HG02852 (cell line): ENCODE measurements around the gene SLC43A3.
A peak's percentile ranks its signal among the peaks of the same experiment; 100 is the strongest.

Source experiments
- ATAC-seq: cut with Tn5 transposase; IDR thresholded peaks from one replicate; pipeline ENCODE4 v1.9.1; 2021; ENCODE audit warnings: mild to moderate bottlenecking, moderate library complexity; ENCODE audit not compliant: unreplicated experiment

Gene SLC43A3

DNA sequence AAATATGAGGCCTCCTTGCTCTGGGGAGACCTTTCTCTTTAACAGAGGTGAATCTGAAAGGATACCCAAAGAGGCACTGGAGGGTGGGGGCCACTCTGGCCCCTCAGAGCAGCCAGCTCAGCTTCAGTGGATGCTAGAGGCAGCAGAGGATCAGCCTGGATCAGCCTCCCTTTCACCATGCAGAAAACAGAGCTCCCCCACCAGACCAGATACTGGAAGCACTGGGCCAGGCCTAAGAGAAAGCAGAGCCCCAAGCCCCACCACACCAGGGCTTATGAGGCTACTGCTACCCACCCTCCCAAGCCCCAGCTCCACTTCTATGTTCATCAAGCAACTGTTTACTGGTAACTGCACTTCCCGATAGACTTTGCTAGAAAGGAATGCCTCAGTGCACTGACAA, 4.0 kb upstream of the SLC43A3 start:
- no peak for ATAC-seq

DNA sequence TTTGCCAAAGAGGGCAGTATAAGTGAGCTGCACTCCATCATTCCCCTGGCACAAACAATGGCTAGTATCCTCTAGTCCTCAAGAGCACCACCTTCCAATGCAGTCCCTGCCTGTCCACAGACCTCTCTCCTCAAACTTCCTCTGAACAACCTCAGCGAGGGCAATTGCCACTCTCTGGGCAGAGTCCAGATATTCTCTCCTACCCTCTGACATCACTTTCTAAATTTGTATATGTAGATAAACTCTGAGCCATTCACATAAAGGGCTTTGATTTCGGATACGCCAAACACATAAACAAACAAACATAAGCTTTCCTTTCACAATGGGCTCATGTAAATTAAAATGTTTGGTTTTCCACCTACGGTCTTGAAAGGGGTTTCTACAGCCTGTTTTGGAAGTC, 3.0 kb upstream of the SLC43A3 start:
- ATAC-seq: no peak

DNA sequence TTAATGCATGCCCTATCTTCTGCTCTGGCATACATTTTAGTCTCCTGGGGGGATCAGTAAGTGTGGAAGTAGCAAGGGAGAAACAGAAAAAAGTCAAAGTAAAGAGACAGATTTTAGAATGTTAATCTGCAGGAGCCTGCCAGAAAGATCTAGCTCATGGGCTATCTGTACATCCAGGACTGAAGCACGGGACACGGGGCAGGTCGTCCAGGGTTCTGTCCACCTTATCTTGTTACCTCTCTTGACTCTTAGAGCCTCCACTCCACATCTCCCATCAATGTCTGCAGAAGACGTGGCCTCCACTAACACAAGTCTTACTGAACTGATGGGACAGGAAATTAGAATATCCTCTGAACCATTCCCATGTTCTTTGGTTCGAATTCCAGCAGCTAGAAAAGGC, 1.7 kb upstream of the SLC43A3 start:
- ATAC-seq: no peak

DNA sequence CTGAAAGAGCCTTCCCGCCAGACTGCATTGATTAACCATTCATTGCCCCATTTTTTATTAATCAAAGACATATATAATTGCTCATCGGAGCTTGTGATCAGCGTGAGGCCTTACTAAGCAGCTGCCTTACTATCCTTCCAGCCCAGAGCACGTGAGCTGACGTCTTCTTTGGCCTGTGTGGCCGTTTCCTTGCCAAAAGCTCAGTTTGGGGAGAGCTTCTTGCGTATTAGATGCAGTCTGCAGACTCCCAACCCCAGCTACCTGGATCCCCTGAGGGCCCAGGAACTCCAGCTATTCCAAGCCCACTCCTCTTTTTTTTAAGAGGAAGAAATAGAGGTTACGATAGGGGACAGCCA, 784 bp upstream of the SLC43A3 start:
- ATAC-seq: no peak

DNA sequence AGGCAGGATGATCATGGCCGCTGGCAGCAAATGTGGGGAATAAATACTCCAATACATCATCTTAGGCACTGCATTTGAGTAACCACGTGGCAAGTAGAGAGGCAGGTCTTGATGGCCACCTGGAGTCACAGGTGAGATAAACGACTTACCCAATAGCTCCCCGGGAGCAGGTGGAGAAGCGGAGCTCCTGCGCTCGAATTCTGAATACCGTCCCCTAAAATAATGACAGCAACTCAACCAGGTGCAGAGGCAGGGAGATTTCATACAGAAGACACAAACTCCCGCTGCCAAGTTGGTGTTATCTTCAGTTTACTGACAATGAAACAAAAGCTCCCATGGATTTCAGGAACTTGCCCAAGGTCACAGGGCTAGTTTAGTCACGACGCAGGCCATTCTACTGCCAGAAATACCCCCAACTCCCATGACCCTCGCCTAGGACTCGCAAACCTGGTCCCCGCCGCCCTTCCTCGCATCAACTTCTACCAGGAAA, 437 bp downstream of the SLC43A3 start:
- ATAC-seq: no peak

DNA sequence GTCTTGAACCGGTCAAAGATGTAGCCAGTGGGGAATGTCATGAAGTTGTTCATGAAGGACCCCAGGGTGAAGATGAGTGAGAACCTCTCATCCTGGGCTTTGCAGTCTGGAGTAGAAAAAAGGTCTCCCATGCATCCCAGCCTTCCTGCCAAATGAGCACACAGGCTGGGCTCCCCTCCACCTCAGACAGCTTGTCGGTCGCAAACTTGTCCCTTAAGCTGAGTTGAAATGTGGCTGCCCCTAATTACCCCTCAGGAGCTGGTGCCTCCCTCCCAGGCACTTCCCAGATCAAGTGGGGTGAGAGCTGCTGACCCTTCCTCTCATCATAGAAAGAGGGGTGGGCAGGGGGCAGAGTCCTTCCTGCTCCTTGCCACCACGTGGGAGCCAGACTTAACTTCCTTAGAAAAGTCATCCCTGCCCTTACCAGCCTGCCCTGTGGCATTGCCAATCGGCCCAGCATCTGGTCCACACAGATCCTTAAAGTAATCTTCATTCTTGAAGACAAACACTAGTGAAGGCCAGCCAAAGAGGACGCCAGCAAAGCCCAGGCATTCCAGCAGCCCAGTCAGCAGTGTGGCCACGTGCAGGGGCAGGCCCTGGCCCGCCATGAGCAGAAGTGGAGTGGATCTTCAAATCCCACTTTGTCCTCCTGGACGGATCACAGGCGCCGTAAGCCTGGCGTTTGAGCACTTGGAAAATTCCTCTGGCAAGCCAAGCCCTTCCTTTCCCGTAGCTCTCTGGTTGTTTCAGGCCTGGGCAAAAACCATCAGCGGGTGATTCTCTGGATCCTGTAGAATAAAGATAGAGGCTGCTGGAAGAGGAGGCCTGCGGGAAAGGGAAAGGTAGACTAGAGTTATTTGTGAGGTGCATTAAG, 1.1 kb downstream of the SLC43A3 start:
- no peak for ATAC-seq

DNA sequence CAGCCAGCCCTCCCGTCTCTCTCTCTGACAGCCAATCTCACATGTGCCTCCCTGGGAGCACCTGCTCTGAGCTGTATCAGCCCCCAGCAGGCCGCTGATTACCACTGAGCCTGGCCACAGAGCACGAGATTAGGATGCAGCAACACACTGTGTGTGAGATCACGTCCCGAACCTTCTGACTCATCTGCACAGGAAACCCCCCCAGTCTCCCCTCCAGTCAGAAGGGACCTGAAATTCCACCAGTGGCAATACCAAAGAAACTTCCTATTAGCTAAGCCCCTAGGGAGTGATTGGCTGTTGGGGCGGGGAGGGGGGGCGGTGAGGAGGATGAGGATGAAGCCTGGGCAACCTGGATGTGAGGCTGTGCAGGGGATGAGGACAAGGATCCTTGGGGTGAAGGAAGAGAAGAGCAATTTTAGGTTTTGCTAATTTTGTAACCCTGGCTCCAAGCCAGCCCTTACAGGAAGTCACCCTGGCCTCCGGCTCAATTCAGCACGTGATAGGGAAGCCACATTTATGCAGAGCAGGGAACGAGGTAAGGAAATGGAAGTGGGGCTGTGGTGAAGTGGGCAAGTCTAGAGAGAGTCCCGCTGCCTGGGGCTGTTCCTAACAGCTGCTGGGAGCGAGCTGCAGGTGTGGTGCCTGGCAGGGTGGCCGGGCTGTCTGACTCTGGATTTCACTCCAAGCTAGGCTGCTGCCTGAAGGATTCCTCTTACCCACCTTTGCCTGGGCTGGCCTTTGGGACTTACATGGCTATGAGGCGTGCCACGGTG, 1.9 kb downstream of the SLC43A3 start:
- ATAC-seq: peak; percentile 89

DNA sequence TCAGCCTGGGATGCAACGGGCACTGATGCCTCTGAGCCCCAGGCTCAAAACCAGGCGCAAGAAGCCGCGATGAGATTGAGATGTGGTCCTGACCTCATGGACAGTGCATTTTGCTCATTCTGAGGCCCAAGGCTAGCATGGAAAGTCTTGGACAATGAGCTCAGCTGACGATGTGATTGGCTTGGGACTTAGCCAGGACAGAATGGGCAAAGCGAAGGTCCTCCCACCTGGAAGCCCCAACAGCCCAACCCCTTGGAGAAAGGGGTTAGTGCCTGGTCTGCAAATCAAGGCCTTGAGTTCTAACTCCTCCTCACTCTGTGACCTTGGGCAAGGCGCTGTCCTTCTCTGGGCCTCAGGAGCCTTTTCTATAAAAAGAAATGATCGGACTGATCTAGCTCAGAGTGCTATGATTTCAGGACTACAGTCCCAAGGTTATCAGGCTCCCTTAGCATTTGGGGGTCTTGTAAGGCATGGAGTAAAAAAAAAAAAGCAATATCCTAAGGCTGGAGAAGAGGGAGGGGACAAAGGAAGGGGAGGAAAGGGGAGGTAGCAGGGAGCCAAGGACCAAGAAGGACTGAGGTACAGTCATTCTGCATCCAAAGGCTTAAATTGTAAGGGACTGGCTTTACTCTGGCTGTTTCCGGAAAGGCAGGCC, 2.7 kb downstream of the SLC43A3 start:
- no peak for ATAC-seq

DNA sequence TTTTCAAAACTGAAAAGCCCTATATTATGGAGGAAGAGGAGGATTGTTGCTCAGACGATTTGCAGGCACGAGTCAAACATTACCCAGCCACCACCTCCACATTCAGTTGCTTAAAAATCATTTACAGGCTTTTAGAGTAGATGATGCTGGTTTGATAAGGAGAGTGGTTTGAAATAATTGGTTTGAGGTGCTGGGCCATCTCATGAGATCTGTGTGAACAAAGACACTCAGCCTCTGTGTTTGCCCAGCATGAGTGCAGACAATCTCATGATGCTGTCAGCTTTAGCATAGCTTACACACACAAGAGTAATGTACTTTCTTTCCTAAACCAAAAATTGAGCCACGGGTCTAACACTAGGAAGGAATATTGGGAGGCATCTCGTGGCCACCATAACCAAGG, 4.3 kb downstream of the SLC43A3 start:
- no peak for ATAC-seq

DNA sequence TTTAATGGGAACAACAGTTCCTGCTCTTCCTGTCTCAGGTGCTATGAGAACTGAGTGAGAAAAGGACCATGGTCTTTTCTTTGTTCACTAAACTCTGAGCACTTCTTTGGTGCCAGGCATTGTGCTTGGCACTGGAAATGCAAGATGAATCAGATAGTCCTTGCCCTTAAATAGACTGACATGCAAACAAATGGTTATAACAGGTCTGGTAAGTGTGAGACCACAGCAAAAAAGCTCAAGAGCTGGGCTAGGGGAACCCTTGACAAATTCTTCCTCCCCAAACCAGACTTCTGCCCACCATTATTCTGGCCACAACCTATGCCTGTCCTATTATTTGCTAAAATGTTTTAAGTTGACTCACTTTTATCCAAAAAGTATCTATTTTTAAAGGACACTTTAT, 5.1 kb downstream of the SLC43A3 start:
- no peak for ATAC-seq

DNA sequence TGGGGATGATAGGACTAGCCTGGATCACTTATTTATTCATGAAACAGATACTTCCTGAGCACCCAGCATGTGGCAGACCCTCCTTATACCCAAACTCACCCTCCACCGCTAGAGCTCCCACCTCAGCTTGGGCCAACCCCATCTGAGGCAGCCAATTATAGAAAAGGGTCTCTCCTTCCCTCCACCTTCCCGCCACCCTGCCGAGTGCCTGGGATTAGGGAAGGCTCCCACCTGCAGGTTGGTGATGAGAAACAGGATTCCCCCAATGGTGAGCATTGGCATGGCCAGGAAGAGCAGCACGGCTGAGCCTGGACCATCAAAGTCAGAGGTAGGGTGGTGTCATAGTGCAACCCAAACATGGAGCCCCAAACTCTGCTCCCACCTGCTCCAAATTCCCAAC, 5.9 kb downstream of the SLC43A3 start:
- ATAC-seq: no peak

DNA sequence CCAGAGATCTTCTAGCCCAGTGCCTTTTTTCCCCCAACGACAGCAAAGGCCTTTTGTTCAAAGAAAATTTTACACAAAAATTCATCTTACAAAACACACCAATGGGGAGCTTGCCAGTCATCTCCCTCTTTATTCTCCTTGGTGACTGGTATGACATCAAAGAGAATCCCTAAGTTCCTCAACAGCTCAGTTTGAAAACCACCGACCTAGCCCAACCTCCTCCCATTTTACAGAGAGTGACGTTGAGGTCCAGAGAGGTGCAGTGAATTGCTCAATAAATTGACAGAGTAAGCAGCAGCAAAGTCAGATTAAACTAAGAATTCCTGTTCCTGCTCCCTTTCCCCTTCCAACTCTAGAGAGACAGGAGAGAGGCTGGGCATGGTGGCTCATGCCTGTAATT, 7.8 kb downstream of the SLC43A3 start:
- no peak for ATAC-seq

DNA sequence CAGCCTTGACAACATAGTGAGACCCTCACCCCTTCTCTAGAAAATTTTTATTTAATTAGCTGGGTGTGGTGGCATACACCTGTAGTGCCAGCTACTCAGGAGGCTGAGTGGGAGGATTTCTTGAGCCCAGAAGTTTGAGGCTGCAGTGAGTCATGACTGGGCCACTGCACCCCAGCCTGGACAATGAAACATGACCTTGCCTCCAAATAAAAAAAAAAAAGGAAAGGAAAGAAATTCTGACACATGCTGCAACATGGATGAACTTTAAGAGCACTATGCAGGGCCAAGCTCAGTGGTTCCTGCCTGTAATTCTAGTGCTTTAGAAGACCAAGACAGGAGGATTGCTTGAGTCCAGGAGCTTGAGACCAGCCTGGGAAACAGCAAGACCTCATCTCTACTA, 8.8 kb downstream of the SLC43A3 start:
- ATAC-seq: no peak

DNA sequence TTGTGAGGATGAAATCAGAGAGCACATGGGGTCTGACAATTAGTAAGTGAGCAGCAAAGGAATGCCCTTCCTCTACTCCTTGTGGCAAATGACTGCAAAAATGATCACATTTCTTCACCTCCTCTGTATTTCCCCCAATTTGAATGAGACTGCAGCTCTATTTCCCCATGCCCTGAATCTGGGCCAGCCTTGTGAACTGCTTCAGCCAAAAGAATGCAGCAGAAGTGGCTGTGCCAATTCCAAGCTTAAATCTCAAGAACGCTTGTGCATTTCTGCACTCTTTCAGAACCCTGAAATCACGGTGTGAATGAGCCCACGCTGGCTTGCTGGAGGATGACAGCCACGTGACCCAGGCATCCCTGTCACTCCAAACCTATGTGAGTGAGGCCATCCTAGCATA, 9.9 kb downstream of the SLC43A3 start:
- no peak for ATAC-seq

DNA sequence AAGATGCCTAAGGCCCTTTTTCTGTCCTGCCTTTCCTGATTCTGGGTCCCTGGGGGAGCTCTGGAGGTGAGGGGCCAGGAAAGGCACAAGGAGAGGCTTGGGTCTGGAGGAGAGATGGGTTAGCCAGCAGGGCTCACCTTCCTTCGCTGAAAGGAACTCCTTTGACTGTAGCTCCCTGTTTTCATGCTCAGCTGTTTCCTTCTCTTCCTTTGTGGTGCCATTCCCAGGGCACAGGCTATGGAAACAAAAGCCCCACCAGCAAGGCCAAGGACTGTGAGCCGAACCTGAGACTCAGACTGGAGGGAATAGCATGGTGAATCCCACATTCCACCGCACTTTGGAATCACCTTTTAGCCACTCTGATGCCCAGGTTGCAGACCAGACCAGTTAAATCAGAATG, 10.5 kb downstream of the SLC43A3 start:
- ATAC-seq: no peak

DNA sequence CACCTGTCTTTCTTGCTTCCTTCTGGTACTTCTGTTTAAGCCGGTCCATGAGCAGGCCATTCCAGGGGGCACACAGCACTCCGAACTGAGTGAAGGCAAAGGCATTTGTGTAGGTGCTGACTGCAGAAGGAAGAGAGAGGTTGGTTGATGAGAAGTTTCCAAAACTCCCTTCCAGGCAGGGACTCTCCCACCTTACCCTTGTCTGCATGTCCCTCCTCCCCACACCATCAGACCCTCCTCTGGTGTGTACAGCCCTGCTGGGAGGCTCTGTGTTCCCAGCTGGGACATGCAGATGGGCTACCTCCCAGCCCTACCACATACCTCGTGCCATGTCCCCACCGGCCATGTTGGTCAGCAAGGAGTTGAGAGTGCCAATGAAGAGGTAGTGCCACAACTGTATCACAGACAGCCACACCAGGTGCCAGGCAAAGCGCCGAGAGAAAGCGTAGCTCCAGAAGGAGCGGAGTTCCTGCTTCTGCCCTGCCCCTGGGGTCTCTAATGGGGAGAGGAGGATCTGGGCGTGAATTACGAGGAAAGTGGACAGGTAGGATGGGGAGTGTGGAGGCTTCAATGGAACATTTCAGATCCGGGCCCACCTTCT, 12.2 kb downstream of the SLC43A3 start:
- no peak for ATAC-seq

DNA sequence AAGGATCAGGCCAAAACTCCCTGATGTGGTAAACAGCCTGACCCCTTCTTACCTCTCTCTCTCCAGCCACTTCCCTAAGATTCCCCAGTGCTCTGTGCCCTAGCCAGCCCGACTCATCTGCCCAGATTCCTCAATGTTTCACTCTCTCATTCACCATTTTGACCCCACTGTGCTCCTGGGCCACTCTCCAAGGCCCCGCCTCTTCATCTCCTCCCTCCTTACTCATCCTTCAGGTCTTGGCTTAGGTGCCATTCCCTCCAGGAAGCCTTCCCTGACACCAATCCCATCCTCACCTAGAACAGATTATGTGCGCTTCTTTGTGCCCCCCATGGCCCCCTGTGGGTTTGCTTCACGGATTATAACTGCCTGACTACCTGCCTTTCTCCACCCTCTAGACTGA, 13.2 kb downstream of the SLC43A3 start:
- ATAC-seq: no peak

DNA sequence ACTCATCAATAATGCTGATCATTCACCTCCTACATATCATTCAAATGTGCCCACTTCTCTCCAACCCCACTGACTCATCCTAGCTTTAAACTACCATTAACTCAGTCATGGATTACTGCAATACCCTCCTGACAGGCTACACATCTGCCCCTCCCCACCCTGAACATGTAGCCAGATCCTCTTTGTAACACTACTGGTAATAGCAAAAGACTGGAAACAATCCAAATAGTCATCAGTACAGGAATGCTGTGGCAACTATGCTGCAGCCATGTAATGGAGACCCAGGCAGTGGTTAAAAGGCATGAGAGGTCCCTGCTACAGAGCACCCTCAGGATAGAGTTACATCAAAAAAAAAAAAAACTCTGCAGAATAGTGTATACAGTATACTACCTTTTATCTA, 16.6 kb downstream of the SLC43A3 start:
- ATAC-seq: no peak

DNA sequence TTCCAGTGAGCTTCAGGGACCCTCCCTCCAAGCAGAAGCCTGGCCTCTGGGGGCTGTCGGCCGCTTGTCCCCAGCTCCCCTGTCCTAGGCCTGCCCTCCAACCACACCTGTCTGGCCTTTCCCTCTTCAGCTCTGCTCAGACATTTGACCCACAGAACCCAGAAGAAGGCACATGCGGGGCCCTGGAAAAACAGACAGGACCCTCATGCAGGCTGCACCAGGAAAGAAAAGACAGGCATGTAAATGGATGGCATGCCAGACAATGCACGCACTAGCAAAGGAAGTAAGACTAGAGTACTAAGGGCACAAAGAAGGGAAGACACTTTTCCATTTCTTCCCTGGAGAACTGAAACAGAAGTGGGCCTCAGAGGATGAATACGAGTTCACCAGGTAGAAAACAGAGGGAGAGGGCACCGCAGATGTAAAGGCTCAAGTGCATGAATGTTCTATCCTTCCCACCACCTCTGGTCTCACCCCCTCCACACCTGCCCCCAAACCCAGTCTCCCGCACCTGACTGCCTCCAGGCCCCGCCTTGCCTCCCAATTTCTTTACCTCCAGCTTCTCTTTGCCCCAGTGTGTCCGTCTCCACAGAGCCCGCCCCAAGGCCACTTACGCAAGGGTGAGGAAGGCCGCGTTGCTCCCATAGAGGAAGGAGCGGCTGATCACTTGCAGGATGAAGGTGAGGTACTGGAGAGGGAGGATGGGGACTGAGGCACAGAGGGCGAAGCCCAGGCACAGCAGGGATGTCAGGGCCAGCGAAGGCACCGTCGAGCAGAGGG, 17.4 kb downstream of the SLC43A3 start:
- no peak for ATAC-seq

DNA sequence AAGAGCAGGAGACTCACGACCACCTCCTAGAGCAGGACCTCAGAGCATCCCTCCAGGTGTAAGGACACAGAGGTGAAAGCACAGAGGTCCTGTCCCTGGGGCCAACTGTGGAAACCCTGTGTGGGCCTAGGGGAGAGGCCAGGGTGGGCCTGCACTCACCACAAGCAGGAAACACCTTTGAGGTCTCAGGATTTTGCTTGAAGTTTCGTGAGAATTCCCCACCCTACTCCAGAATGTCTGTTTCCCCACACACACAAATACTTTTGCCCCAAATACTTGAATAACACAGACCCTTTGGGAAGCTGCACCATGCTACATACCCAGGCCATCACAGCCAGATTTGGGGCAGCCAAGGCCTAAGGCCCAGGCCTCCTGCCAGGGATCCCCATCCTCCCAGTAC, 18.1 kb downstream of the SLC43A3 start:
- ATAC-seq: no peak
